Measurements from ENCODE around the gene FAM151B.
"Not testable (repeated sequence)": the region's sequence is repeated elsewhere in the genome, so short reads cannot be mapped to it uniquely, and the experiment has no call there.

Gene FAM151B, protein sequence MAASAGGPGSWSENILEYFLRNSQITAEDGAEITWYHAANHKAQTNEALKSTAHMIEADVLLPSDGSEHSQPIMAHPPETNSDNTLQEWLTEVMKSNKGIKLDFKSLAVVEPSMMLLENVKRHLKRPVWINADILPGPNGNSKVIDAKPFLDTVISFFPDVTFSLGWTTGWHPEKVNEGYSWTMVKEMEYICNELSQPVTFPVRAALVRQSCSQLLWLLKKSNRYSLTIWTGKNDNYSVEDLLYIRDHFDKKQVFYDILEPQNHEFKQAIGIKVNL

DNA sequence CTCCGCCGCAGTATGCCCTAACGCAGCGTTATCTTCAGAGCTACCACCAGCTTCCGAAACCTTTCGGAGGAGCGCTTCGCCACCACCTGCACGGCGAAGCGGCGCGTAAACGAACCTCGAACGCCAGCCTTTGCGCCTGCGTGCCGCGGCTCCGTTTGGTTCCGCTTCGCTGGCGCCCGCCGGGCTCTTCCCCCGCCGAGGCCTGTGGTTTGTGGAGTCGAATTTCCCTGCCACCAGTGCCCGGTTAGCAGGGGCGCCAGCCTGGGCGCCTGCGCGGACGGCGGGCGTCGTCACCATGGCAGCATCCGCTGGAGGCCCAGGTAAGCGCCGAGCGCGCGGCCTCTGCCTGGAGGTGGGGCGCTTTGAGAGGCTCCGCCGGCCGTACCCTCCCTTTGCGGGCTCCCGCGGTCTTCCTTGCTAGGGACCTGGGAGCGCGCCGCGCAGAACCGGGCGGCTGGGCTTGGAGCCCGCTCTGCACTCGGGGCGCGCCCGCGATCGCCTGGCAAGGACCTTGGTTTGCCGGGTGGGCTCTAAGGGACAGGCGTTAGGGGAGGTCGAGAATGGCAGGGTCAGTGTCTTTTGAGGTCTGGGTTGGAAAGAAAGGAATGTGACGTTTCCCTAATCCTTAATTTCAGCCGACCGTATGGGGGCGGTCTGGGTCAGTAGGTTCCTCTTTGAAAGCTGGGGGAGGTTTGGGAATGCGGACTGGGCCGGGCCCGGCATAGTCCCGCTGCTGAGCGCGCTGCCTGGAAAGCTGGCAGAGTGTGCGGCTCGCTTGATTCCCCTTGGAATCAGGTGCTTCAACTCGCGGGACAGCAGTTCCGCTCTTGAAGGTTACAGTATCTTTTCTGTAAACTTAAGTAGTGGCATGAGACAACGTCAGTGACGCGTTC is at the start of gene FAM151B:
TSS of gene FAM151B (plus strand) at position 272 of the 893 bp plus-strand sequence. CDS start at position 296, 24 bp downstream.
- peak; percentile 90 for DNase-seq

DNA sequence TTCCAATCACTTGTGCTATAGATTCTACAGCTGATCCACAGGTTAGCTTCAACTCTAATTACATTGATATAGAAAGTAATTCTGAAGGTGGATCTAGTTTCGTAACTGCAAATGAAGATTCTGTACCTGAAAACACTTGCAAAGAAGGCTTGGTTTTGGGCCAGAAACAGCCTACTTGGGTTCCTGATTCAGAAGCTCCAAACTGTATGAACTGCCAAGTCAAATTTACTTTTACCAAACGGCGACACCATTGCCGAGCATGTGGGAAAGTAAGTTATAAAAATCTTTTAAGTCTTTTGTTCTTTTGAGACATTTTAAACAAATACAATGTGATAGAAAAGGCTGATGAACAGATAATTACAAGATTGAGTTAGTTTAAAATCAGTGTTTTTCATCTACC is 49.2 kb upstream of the FAM151B start:
- no peak for DNase-seq

DNA sequence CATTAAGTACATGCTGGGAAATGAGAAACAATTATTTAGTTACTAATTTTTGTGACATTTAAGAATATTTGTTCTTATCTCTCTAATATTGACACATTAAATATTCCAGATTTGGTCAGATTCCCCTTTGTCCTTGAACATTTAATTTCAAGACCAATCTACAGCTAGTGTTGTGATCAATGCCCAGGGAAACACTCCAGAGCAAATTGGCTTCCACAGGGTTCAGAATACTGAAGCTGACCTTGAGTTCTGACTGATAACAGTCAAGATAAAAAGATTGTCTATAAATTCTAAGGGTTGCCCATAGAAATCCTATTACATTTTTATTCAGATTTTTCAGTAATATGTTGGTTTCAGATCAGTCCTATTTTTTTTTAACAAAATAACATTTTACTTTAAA is 48.7 kb upstream of the FAM151B start:
- DNase-seq, result no peak

DNA sequence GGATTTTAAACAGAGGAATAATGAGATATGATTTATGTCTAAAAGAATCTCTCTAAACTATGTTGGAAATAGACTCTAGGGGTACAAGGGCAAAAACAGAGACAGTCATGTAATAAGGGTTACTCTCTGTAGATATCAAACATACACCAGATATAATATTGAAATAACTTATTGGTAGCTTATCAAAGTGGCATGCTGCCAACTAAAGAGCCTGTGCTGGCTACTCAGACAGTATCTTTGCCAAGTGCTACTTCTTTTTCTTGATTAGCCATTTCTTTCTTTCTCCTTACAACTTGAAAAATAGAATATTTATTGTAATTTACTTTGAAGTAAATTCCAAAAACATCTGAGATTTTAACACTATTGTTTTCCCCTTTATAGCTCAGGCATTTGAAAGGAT is 45.2 kb upstream of the FAM151B start:
- DNase-seq, result no peak

DNA sequence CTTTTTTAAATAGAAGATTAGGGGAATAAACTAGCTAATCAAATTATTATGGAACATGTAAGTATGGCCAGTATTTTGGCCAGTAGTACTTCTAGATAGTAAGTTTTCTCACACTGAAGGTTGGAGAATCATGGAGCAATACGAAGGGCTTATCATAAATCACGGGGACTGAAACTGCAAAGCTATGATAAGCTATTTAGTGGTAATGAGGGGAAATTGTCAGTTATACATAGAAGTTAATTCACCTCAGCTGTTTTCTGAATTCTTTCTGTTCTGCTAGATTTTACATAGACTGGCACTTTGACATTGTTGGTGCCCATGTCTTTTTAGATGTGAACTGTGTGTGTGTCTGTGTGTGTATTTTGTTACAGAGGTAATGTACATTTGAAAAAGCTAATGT is 34.5 kb upstream of the FAM151B start:
- no peak for DNase-seq

DNA sequence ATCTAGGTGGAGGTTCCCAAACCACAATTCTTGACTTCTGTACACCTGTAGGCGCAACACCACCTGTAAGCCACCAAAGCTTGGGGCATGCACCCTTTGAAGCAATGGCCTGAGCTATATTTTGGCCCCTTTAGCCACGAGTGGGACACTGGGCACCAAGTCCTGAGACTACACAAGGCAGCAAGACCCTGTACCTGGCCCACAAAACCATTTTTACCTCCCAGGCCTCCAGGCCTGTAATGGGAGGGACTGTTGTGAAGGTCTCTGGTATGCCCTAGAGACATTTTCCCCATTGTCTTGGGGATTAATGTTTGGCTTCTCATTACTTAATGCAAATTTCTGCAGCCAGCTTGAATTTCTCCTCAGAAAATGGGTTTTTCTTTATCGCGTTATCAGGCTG is 24.6 kb upstream of the FAM151B start:
- no peak for DNase-seq

DNA sequence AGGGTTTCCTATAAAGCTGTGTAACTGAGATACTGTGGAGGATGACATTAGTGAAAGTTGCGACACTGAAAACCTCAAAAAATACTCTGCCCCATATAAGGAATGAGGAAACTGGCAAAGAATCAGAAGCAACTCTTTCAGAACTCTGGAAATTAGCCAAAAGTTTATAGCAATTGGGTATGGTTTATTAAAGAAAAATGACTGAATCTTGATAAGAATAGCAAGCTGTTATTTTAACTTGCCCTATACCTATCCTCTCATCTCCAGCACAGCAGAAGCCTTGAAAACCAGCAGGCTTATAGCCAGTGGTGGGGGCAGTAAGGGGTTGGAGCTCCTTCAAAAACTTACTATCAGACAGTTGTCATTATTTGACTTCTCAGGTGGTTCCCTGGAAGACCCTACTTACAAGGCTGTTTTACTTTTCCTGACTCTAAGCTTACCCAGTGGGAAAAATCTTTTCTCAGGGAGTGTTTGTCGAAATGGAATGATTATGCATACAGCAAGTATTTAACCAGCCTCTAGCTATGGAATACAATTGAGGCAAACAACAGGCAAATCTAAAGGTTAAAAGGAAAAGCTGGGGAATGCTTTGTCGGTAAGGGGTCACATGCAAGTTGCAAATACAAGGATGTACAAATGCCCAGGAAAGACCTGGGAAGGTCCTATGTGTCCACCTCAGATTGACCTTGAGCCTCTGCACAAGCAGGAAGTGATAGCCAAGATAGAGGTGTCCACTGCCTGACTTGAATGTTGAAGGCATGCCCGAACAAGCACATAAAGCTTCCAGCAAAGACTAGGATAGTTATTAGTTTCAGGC is 21.0 kb upstream of the FAM151B start:
- no peak for DNase-seq

DNA sequence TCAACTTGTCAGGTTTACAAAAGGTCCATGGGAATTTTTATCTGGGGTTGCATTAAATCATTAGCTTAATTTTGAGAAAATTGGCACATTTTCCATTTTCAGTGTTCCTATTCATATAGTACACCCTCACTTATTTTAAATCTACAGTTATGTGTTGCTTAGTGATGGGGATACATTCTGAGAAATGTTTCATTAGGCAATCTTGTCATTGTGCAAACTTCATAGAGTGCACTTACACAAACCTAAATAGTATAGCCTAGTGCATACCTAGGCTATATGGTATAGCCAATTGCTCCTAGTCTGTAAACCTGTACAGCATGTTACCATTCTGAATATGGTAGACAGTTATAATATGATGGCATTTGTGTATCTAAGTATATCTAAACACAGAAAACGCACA is 19.8 kb upstream of the FAM151B start:
- no peak for DNase-seq

DNA sequence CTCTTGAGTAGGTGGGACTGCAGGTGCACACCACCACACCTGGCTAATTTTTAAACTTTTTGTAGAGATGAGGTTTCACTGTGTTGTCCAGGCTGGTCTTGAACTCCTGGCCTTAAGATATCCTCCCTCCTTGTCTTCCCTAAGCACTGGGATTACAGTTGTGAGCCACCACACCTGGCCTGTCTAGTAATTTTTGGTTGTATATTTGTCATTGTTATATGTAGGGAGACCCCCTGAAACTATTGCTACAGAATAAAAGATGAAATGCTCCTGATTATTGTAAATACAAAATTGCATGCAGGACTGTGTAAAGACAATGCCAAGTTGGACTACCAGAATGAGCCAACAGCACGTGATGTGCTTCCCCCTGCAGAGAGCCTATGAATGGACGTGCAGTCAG is 17.3 kb upstream of the FAM151B start:
- DNase-seq, result not testable (repeated sequence)

DNA sequence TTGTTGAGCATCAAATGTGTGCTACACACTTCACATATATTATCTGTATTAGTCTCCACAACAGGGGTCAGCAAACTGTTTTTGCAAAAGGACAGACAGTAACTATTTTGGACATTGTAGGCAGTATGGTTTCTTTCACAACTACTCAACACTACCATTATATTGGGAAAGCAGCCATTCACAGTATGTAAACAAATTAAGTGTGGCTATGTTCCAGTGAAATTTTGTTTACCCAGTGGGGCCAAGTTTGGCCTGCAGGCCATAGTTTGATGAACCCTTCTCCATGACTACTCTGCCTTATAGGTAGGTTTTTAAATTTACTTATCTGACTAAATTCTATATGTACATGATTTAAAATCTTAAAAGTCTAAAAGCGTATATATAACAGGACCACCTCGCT is 13.0 kb upstream of the FAM151B start:
- DNase-seq, result no peak

DNA sequence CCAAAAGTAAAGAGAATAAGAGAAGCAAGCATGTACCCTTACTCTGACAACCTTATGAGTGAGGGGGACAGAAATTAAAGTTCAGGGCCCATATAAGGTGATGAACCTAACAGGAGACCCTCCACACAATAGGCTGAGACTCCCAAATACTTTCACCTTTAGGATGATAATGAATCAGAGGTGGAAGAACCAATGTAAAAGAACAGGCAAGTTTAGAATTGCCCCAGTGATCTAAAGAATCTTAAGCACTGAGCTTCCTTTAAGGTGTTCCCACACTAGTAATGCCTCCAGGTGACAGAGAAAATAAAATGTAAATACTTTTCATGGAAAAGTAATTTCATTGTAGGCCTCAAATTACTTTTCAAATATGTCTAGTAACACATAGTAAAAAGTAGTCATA is 8.2 kb upstream of the FAM151B start:
- no peak for DNase-seq

DNA sequence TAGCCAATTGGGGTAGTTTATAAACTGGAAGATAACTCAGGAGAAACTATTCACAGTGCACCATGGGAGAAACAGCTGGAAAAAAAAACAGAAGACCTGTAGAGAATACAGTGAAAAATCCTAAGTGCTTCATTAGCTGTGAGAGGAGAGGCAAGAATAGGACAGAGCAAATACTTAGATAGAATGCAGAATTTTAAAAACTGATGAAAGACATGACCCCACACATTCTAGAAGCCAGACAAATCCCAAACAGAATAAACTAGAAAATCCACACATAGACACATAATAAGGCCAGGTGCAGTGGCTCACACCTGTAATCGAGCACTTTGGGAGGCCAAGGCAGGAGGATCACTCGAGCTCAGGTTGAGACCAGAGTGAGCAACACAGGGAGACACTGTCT is 7.5 kb upstream of the FAM151B start:
- no peak for DNase-seq

DNA sequence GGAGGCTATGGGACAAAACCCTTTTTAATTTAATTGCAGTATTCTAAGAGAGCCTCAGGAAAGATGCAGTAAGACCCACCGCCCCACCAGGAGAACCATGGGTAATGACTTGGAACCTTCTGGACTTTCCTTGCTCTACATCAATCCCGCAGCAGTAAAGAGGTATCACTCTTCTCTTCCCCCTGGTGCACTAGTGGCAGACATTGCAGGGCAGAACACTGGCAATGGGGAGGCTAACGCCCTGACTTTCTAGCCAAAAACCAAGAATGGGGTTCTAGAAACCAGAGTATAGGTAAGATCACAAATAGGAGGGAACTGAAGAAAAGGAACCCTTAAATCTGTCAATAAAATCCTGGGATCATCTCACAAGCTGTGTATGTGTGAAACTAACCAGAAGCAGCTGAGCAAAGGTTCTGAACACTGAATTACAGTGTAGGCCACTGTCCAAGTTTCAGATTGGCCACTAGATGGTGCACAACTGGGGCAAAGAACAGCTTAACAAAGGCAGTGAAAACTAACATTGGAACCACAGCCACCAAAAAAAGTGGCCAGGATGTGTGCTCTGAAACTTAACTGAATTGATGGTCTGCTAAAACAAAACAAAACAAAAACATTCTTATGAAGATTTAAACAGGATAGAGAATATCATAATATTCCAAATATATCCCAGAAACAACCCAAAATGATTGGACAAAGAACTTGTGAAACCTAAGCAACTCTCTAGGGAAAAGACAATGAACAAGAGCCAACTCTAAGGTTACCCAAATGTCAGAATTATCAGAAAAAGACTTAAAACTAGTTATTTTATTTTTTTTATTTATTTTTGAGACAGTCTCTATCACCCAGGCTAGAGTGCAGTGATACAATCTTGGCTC is 6.6 kb upstream of the FAM151B start:
- peak; percentile 5 for DNase-seq

DNA sequence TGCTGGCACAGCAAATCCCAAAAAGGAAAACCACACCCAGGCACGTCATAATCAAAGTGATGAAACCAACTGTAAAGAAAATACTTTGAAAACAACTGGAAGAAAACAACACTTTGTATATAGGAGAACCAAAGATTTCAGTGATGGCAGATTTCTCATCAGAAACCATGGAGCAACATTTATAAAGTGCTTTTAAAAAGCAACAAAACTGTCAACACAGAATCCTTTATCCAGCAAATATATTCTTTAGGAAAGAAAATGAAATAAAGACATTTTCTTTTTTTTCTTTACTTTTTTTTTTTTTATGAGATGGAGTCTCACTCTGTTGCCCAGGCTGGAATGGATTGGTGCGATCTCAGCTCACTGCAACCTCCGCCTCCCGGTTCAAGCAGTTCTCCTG is 5.3 kb upstream of the FAM151B start:
- no peak for DNase-seq

DNA sequence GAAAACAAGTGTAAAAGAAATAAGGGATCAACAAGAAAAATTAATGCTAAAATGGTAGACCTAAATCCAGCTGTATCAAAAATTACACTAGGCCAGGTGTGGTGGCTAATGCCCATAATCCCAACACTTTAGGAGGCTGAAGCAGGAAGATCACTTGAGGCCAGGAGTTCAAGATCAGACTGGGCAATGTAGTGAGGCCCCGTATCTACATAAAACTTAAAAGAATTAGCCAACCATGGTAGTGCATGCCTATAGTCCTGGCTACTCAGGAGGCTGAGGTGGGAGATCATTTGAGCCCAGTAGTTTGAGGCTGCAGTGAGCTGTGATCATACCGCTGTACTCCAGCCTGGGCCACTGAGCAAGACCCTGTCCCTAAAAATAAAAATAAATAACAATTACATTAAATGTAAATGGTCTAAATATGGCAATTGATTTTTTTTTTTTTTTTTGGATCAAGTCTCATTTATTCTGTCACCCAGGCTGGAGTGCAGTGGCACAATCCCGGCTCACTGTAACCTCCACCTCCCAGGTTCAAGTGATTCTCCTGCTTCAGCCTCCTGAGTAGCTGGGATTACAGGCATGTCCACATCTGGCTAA is 4.2 kb upstream of the FAM151B start:
- no peak for DNase-seq

DNA sequence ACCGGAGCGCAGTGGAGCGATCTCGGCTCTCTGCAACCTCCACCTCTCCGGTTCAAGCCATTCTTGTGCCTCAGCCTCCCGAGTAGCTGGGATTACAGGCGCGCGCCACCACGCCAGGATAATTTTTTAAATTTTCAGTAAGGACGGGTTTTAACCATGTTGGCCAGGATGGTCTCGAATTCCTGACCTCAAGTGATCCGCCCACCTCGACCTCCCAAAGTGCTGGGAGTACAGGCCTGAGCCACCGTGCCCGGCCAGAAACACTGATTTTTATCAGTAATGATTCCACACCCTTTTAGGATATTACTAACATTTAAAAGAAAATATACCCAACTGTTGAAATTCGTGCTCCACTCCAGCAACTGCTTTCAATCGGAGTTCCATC is 464 bp upstream of the FAM151B start:
- no peak for DNase-seq

DNA sequence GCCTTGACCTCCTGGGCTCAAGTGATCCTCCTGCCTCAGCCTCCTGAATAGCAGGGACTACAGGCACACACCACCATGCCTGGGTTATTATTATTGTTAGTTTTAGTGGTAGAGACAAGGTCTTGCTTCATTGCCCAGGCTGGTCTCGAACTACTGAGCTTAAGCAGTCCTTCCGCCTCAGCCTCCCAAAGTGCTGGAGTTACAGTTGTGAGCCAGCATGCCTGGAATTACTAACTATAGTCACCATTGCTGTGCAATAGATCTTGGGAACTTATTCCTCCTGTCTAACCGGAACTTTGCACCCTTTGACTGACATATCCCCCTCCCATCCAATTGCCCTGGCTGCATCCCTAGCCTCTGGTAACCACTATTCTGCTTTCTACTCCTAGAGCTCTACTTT is 3.4 kb downstream of the FAM151B start:
- DNase-seq, result no peak

DNA sequence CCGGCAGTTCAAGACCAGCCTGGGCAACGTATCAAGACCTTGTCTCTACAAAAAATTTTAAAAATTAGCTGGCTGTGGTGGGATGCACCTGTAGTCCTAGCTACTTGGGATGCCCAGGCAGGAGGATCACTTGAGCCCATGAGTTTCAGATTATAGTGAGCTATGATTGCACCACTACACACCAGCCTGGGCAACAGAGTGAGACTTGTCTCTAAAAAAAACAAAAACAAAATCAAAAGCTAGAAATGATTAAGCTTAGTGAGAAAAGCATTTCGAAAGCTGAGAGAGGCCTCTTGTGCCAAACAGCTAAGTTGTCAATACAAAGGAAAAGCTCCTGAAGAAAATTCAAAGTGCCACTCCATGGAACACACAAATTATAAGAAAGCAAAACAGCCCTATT is 4.8 kb downstream of the FAM151B start:
- DNase-seq, result no peak

DNA sequence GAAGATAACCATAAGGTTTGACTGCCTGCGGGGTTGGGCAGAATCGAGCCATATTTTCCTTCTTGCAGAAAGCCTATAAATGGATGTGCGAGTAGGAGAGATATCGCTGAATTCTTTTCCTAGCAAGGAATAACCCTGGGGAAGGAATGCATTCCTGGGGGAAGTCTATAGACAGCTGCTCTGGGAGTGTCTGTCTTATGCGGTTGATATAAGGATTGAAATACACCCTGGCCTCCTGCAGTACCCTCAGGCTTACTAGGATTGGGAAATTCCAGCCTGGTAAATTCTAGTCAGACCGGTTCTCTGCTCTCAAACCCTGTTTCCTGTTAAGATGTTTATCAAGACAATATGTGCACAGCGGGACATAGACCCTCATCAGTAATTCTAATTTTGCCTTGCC is 5.5 kb downstream of the FAM151B start:
- not testable (repeated sequence) for DNase-seq

DNA sequence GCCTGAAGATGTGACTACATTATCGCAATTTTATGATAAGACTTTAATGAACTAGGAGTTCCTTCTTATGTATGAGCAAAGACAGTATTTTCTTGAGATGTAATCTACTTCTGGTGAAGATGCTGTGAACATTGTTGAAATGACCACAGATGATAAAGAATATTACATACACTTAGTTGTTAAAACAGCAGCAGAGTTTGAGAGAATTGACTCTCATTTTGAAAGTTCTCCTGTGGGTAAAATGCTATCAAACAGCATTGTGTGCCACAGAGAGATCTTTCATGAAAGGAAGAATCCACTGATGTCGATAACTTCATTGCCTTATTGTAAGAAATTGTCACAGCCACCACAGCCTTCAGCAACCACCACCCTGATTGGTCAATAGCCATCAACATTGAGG is 8.0 kb downstream of the FAM151B start:
- DNase-seq, result no peak

DNA sequence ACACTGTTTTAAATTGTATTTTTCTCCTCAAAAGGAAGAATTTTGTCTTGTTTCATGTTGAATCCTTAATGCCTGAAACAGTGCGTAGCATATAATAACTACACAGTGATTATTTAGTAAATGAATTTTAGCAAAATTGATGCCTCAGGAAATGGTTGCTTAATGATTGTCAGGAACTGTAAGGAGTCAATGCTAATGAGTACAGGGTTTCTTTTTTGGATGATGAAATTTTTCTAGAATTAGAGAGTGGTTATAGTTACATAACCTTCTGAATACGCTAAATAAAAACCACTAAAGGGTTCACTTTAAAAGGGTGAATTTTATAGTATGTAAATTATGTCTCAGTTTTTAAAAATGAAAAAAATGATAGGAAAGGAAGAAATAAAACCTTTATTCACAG is 14.9 kb downstream of the FAM151B start:
- DNase-seq, result no peak

DNA sequence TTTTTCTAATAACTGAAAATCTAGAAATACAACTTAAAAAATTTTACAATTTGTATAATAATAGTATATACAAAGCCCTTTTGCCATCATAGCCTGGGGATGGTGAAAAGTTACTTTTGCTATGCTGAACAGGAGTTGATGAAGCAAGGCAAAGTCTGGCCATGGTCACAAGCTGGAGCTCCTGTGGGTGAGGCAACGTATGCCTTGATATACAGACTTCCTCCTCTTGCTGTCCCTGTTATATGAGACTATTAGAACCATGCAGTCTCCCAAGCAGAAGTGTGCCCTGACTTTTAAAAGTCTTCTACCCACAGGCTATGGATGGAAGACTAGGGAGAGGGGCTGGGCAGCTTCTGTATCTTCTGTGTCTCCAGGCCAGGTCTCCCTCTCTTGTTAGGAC is 15.7 kb downstream of the FAM151B start:
- DNase-seq, result no peak

Data from NCI-H526 treated with DMSO at 0.1 percent for 48 hours (cell line).